Measurements from ENCODE around the gene LDB2. TPM values are rescaled to one million over a fixed set of nuclear protein-coding genes. Genes with fewer than 3 reads are reported as not detected.

Gene LDB2
- total and polyA plus RNA-seq, 2 donors, result 9.2 to 10.1 TPM

- Histone ChIP-seq H3K4me1 (ENCODE audit: control insufficient read depth in 2 of 2, insufficient read depth in 2 of 2, low read length in 2 of 2) (no peaks in the 10 kb centered on the region), H3K27ac (ENCODE audit: low read depth in 1 of 2, low read length in 1 of 2) (no peak overlapping the region), H3K36me3 (ENCODE audit: control insufficient read depth in 2 of 2, insufficient read depth in 2 of 2, low read length in 1 of 2) (no peaks in the 10 kb centered on the region), H3K27me3 (ENCODE audit: control insufficient read depth in 2 of 2, insufficient read depth in 1 of 2, low read length in 1 of 2) (no peaks in the 10 kb centered on the region), H3K9me3 (ENCODE audit: control insufficient read depth in 2 of 2, insufficient read depth in 1 of 2, low read length in 1 of 2) (no peaks in the 10 kb centered on the region), H3K4me3 (ENCODE audit: low read length in 2 of 2) (no peak overlapping the region)
- WGBS, result 77% methylated on average over 2 of the region's 2 CpGs
- DNase-seq (ENCODE audit: low read depth in 6 of 9, low spot score in 9 of 9), result no peak
Measured at GRCh38 chr4:16867827-16868226, 30.6 kb downstream of the LDB2 start.

GRCh38 chr4:16866974-16867373 lies 31.5 kb downstream of the LDB2 start:
- Histone ChIP-seq H3K36me3 (ENCODE audit: control insufficient read depth in 2 of 2, insufficient read depth in 2 of 2, low read length in 1 of 2) (no peaks in the 10 kb centered on the region), H3K4me1 (ENCODE audit: control insufficient read depth in 2 of 2, insufficient read depth in 2 of 2, low read length in 2 of 2) (no peaks in the 10 kb centered on the region), H3K4me3 (ENCODE audit: low read length in 2 of 2) (no peak overlapping the region), H3K27ac (ENCODE audit: low read depth in 1 of 2, low read length in 1 of 2) (no peak overlapping the region), H3K9me3 (ENCODE audit: control insufficient read depth in 2 of 2, insufficient read depth in 1 of 2, low read length in 1 of 2) (no peaks in the 10 kb centered on the region), H3K27me3 (ENCODE audit: control insufficient read depth in 2 of 2, insufficient read depth in 1 of 2, low read length in 1 of 2) (no peaks in the 10 kb centered on the region)
- no peak for DNase-seq (ENCODE audit: low read depth in 6 of 9, low spot score in 9 of 9)
- 95% methylated on average over 3 of the region's 3 CpGs for WGBS

GRCh38 chr4:16865897-16866283 lies 32.6 kb downstream of the LDB2 start:
- no peak overlapping the region for H3K27ac ChIP-seq (ENCODE audit: low read depth in 1 of 2, low read length in 1 of 2)
- H3K4me1 ChIP-seq (ENCODE audit: control insufficient read depth in 2 of 2, insufficient read depth in 2 of 2, low read length in 2 of 2), result no peaks in the 10 kb centered on the region
- H3K27me3 ChIP-seq (ENCODE audit: control insufficient read depth in 2 of 2, insufficient read depth in 1 of 2, low read length in 1 of 2), result no peaks in the 10 kb centered on the region
- H3K4me3 ChIP-seq (ENCODE audit: low read length in 2 of 2), result no peak overlapping the region
- 92% methylated on average over 4 of the region's 4 CpGs for WGBS
- no peaks in the 10 kb centered on the region for H3K36me3 ChIP-seq (ENCODE audit: control insufficient read depth in 2 of 2, insufficient read depth in 2 of 2, low read length in 1 of 2)
- DNase-seq (ENCODE audit: low read depth in 6 of 9, low spot score in 9 of 9), result no peak
- no peaks in the 10 kb centered on the region for H3K9me3 ChIP-seq (ENCODE audit: control insufficient read depth in 2 of 2, insufficient read depth in 1 of 2, low read length in 1 of 2)

GRCh38 chr4:16865209-16865896 lies 33.1 kb downstream of the LDB2 start:
- H3K27me3 ChIP-seq (ENCODE audit: control insufficient read depth in 2 of 2, insufficient read depth in 1 of 2, low read length in 1 of 2), result no peaks in the 10 kb centered on the region
- WGBS, result 87% methylated on average over 7 of the region's 7 CpGs
- H3K4me3 ChIP-seq (ENCODE audit: low read length in 2 of 2), result no peak overlapping the region
- H3K27ac ChIP-seq (ENCODE audit: low read depth in 1 of 2, low read length in 1 of 2), result no peak overlapping the region
- DNase-seq (ENCODE audit: low read depth in 6 of 9, low spot score in 9 of 9), result no peak
- no peaks in the 10 kb centered on the region for H3K4me1 ChIP-seq (ENCODE audit: control insufficient read depth in 2 of 2, insufficient read depth in 2 of 2, low read length in 2 of 2)
- H3K9me3 ChIP-seq (ENCODE audit: control insufficient read depth in 2 of 2, insufficient read depth in 1 of 2, low read length in 1 of 2), result no peaks in the 10 kb centered on the region
- H3K36me3 ChIP-seq (ENCODE audit: control insufficient read depth in 2 of 2, insufficient read depth in 2 of 2, low read length in 1 of 2), result no peaks in the 10 kb centered on the region

DNA sequence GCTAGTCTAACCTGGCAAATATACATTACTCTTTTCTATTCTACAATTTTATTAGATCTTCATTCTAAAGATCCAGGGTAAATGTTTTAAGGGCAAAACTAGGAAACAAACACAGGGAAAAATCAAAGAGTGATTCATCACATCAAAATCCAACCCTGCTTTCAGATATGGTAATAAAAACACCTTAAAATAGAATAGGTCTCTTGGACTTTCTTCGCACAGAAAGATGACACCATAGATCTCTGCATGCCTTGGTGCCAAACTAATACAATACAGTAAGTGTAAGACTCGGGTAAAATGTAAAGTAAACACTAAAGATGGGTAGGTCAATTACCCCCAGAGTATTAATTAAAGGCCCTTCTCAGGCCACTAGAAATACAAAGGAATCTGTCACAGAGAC lies 34.2 kb downstream of the LDB2 start:
- Histone ChIP-seq H3K27me3 (ENCODE audit: control insufficient read depth in 2 of 2, insufficient read depth in 1 of 2, low read length in 1 of 2) (no peaks in the 10 kb centered on the region), H3K4me3 (ENCODE audit: low read length in 2 of 2) (no peak overlapping the region), H3K4me1 (ENCODE audit: control insufficient read depth in 2 of 2, insufficient read depth in 2 of 2, low read length in 2 of 2) (no peaks in the 10 kb centered on the region), H3K36me3 (ENCODE audit: control insufficient read depth in 2 of 2, insufficient read depth in 2 of 2, low read length in 1 of 2) (no peaks in the 10 kb centered on the region), H3K27ac (ENCODE audit: low read depth in 1 of 2, low read length in 1 of 2) (no peak overlapping the region), H3K9me3 (ENCODE audit: control insufficient read depth in 2 of 2, insufficient read depth in 1 of 2, low read length in 1 of 2) (no peaks in the 10 kb centered on the region)
- DNase-seq (ENCODE audit: low read depth in 6 of 9, low spot score in 9 of 9), result no peak
- WGBS, result 96% methylated on average over 2 of the region's 2 CpGs

GRCh38 chr4:16862697-16863096 lies 35.7 kb downstream of the LDB2 start:
- Histone ChIP-seq H3K27me3 (ENCODE audit: control insufficient read depth in 2 of 2, insufficient read depth in 1 of 2, low read length in 1 of 2) (no peaks in the 10 kb centered on the region), H3K27ac (ENCODE audit: low read depth in 1 of 2, low read length in 1 of 2) (no peak overlapping the region)
- WGBS, result 90% methylated on average over 11 of the region's 11 CpGs

DNA sequence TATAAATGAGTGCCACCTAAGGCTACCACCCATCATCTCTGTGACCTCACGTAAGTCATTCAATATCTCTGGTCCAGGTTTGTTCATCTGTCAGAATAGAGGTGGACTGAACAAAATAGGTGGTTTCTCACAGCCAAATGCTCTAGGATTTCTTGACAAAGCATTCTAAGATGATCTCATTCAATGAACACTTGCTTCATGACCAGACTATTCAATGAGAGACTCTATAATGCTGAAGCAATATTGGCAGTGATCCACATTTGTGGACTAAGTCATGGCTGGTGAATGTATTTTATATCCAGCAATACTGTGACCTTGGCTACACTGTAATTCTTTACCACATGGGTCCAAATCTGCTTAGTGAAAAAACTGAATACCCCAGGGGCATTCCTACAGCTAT lies 37.9 kb downstream of the LDB2 start:
- WGBS, result 50% methylated on average over 1 of the region's 1 CpG

More at GRCh38 chr4:16862697-16863096, 35.7 kb downstream of the LDB2 start:
- H3K9me3 ChIP-seq (ENCODE audit: control insufficient read depth in 2 of 2, insufficient read depth in 1 of 2, low read length in 1 of 2), result no peaks in the 10 kb centered on the region
- DNase-seq (ENCODE audit: low read depth in 6 of 9, low spot score in 9 of 9), result no peak
- H3K36me3 ChIP-seq (ENCODE audit: control insufficient read depth in 2 of 2, insufficient read depth in 2 of 2, low read length in 1 of 2), result no peaks in the 10 kb centered on the region
- no peaks in the 10 kb centered on the region for H3K4me1 ChIP-seq (ENCODE audit: control insufficient read depth in 2 of 2, insufficient read depth in 2 of 2, low read length in 2 of 2)
- H3K4me3 ChIP-seq (ENCODE audit: low read length in 2 of 2), result no peak overlapping the region

GRCh38 chr4:16859031-16859430 lies 39.4 kb downstream of the LDB2 start:
- Histone ChIP-seq H3K36me3 (ENCODE audit: control insufficient read depth in 2 of 2, insufficient read depth in 2 of 2, low read length in 1 of 2) (no peaks in the 10 kb centered on the region), H3K4me3 (ENCODE audit: low read length in 2 of 2) (no peak overlapping the region), H3K27me3 (ENCODE audit: control insufficient read depth in 2 of 2, insufficient read depth in 1 of 2, low read length in 1 of 2) (no peaks in the 10 kb centered on the region), H3K4me1 (ENCODE audit: control insufficient read depth in 2 of 2, insufficient read depth in 2 of 2, low read length in 2 of 2) (no peaks in the 10 kb centered on the region), H3K9me3 (ENCODE audit: control insufficient read depth in 2 of 2, insufficient read depth in 1 of 2, low read length in 1 of 2) (peaks cover 0 to 2% of the 10 kb centered on the region in 2 donors), H3K27ac (ENCODE audit: low read depth in 1 of 2, low read length in 1 of 2) (no peak overlapping the region)
- DNase-seq (ENCODE audit: low read depth in 6 of 9, low spot score in 9 of 9), result no peak
- 96% methylated on average over 4 of the region's 4 CpGs for WGBS

More for the DNA sequence above, 37.9 kb downstream of the LDB2 start:
- Histone ChIP-seq H3K9me3 (ENCODE audit: control insufficient read depth in 2 of 2, insufficient read depth in 1 of 2, low read length in 1 of 2) (peaks cover 0 to 2% of the 10 kb centered on the region in 2 donors), H3K27ac (ENCODE audit: low read depth in 1 of 2, low read length in 1 of 2) (no peak overlapping the region), H3K36me3 (ENCODE audit: control insufficient read depth in 2 of 2, insufficient read depth in 2 of 2, low read length in 1 of 2) (no peaks in the 10 kb centered on the region), H3K4me3 (ENCODE audit: low read length in 2 of 2) (no peak overlapping the region), H3K27me3 (ENCODE audit: control insufficient read depth in 2 of 2, insufficient read depth in 1 of 2, low read length in 1 of 2) (no peaks in the 10 kb centered on the region), H3K4me1 (ENCODE audit: control insufficient read depth in 2 of 2, insufficient read depth in 2 of 2, low read length in 2 of 2) (no peaks in the 10 kb centered on the region)
- no peak for DNase-seq (ENCODE audit: low read depth in 6 of 9, low spot score in 9 of 9)

GRCh38 chr4:16858275-16858752 lies 40.1 kb downstream of the LDB2 start:
- WGBS, result 85% methylated on average over 9 of the region's 9 CpGs
- H3K4me1 ChIP-seq (ENCODE audit: control insufficient read depth in 2 of 2, insufficient read depth in 2 of 2, low read length in 2 of 2), result no peaks in the 10 kb centered on the region
- no peaks in the 10 kb centered on the region for H3K36me3 ChIP-seq (ENCODE audit: control insufficient read depth in 2 of 2, insufficient read depth in 2 of 2, low read length in 1 of 2)
- H3K9me3 ChIP-seq (ENCODE audit: control insufficient read depth in 2 of 2, insufficient read depth in 1 of 2, low read length in 1 of 2), result peaks cover 0 to 2% of the 10 kb centered on the region in 2 donors
- no peak overlapping the region for H3K4me3 ChIP-seq (ENCODE audit: low read length in 2 of 2)
- no peak for DNase-seq (ENCODE audit: low read depth in 6 of 9, low spot score in 9 of 9)
- no peaks in the 10 kb centered on the region for H3K27me3 ChIP-seq (ENCODE audit: control insufficient read depth in 2 of 2, insufficient read depth in 1 of 2, low read length in 1 of 2)
- no peak overlapping the region for H3K27ac ChIP-seq (ENCODE audit: low read depth in 1 of 2, low read length in 1 of 2)
